Gastroesophageal sphincter (tissue), 3 donors: ENCODE measurements around the gene RETNLB.

Experiments used
- EP300 ChIP-seq: sonication (generic); formaldehyde crosslinking; IDR thresholded peaks from one replicate; pipeline ENCODE4 v1.6.1; 2017; ENCODE audit warnings: antibody characterized with exemption, mild to moderate bottlenecking
- POLR2A ChIP-seq, 2 donors: fragments of 450-650 bp; IDR thresholded peaks; one replicate each; pipeline ENCODE4 v1.6.1; 2017; ENCODE audit warnings: antibody characterized with exemption in 2 of 2, mild to moderate bottlenecking in 2 of 2, moderate library complexity in 1 of 2
- TF ChIP-seq, protein P1 (sequence below), 4 experiments: fragments of 200-600 bp in 2 of 4; fragments of 450-650 bp in 2 of 4; sonication (generic) in 1 of 4; IDR thresholded peaks; one replicate each; pipeline ENCODE4 v1.5.1; 2017 to 2019; ENCODE audit warnings: antibody characterized with exemption in 4 of 4, mild to moderate bottlenecking in 2 of 4, moderate library complexity in 2 of 4

DNA sequence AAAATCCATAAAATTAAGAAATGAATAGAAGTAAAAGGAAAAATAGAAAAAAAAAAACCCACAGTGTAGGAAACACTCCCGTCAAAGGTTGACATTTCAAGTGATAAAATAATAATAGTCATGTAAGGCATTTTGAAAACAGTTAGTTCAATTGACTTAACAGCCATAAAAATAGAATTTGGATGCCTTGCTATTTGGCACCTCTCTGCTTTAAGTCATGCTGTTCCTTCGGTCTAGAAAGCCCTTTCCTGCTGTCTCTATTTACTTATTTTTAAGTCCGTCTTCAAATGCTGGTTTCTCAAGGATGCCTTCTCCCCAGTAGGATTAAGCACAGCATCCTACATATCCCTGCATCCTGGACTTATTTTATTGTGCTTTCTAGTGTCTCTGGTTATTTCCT is 22.3 kb upstream of the RETNLB start:
- TF ChIP-seq POLR2A (IDR thresholded peaks at IDR 0.05) (no peak), EP300 (no peak)
- TF ChIP-seq, protein P1, sequence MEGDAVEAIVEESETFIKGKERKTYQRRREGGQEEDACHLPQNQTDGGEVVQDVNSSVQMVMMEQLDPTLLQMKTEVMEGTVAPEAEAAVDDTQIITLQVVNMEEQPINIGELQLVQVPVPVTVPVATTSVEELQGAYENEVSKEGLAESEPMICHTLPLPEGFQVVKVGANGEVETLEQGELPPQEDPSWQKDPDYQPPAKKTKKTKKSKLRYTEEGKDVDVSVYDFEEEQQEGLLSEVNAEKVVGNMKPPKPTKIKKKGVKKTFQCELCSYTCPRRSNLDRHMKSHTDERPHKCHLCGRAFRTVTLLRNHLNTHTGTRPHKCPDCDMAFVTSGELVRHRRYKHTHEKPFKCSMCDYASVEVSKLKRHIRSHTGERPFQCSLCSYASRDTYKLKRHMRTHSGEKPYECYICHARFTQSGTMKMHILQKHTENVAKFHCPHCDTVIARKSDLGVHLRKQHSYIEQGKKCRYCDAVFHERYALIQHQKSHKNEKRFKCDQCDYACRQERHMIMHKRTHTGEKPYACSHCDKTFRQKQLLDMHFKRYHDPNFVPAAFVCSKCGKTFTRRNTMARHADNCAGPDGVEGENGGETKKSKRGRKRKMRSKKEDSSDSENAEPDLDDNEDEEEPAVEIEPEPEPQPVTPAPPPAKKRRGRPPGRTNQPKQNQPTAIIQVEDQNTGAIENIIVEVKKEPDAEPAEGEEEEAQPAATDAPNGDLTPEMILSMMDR (IDR thresholded peaks at IDR 0.05): no peak
